ENCODE results near the gene BAZ2A.
A peak's percentile ranks its signal among the peaks of the same experiment; 100 is the strongest.
"Not testable (repeated sequence)": the region's sequence is repeated elsewhere in the genome, so short reads cannot be mapped to it uniquely, and the experiment has no call there.

The BAZ2A gene

GRCh38 chr12:56630180-56630632 is at the start of gene BAZ2A:
Gene BAZ2A (minus strand): TSS chr12:56630326. CDS start chr12:56617530, 12,796 bp downstream.
- peak; percentile 97 for DNase-seq (ENCODE audit: low spot score)

GRCh38 chr12:56678852-56679251 is 48.7 kb upstream of the BAZ2A start:
- DNase-seq (ENCODE audit: low spot score), result no peak

DNA sequence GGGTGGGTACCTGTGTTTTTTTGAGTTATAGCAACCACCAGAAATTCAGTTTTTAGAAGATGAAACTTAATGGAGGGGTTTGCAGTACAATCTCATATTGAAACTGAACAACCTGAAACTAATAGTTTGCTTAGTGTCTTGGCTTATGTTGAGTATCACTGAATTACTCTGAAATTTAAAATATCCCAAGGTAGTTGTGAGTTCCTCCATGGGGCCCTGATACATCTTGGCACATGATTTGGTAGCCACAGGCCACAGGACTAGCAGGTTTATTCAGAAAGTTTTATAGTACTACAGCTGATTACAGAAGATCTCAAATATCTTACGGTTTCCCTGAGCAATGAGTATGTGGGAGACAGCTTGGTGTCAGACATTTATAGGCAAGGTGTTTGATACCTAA is 47.6 kb upstream of the BAZ2A start:
- no peak for DNase-seq (ENCODE audit: low spot score)

GRCh38 chr12:56676851-56677580 is 46.9 kb upstream of the BAZ2A start:
- no peak for DNase-seq (ENCODE audit: low spot score)

GRCh38 chr12:56671608-56672007 is 41.5 kb upstream of the BAZ2A start:
- DNase-seq (ENCODE audit: low spot score), result no peak

DNA sequence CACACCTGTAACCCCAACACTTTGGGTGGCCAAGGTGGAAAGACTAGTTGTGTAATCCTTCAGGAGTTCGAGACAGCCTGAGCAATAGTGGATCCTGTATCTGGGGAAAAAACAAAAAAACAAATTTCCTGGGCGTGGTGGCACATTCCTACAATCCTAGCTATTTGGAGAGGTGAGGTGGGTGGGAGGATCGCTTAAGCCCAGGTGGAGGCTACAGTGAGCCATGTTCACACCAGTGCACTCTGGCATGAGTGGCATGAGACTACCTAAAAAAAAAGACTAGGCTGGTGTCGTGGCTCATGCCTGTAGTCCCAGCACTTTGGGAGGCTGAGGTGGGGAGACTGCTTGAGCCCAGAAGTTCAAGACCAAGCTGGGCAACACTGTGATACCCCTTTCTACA is 40.7 kb upstream of the BAZ2A start:
- no peak for DNase-seq (ENCODE audit: low spot score)

GRCh38 chr12:56668197-56668457 is 38.0 kb upstream of the BAZ2A start:
- DNase-seq (ENCODE audit: low spot score), result no peak

GRCh38 chr12:56661979-56662638 is 32.0 kb upstream of the BAZ2A start:
- DNase-seq (ENCODE audit: low spot score), result no peak

DNA sequence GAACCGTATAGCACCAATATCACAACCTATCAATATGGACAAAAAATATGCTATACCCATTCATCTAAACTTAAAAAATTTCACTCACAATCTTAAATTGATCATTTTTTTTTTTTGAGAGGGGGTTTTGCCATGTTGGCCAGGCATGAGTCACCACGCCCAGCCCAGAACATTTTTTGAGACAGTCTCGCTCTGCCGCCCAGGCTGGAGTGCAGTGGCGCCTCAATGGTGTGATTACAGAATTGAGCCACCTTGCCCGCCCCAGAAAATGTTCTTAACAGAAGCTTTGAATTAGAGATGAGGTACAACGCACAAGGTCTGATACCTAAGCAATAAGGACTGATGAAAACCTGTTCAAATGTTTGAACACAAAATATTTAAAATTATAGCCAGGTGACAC is 31.4 kb upstream of the BAZ2A start:
- DNase-seq (ENCODE audit: low spot score), result no peak

GRCh38 chr12:56658921-56659320 is 28.8 kb upstream of the BAZ2A start:
- DNase-seq (ENCODE audit: low spot score), result no peak

DNA sequence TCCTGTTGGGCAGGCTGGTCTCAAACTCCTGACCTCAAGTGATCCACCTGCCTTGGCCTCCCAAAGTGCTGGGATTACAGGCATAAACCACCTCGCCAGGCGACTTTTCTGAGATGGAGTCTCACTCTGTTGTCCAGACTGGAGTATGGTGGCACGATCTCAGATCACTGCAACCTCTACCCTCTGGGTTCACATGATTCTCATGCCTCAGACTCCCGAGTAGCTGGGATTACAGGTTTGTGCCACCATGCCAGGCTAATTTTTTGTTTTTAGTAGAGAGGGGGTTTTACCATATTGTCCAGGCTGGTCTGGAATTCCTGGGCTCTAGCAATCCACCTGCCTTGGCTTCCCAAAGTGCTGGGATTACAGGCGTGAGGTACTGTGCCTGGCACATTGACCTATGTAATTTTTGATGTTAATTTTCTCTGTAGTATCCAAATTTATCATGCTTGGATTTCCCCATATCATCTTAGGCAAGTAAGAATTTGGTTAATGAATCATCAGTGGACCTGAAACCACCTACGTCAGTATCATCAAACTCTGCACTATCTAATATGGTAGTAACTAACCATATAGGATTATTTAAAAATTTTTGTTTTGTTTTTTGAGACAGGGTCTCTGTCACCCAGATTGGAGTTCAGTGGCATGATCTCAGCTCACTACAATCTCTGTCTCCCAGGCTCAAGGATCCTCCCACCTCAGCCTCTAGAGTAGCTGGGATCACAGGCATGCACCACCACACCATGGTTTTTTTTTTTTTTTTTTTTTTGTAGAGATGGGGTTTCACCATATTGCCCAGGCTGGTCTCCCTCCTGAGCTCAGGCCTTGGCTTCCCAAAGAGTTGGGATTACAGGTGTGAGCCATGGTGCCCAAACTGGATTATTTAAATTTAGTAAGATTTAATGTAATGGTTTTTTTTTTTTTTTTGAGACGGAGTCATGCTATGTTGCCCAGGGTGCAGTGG is 27.6 kb upstream of the BAZ2A start:
- DNase-seq (ENCODE audit: low spot score), result no peak

GRCh38 chr12:56653781-56654180 is 23.7 kb upstream of the BAZ2A start:
- DNase-seq (ENCODE audit: low spot score), result not testable (repeated sequence)

DNA sequence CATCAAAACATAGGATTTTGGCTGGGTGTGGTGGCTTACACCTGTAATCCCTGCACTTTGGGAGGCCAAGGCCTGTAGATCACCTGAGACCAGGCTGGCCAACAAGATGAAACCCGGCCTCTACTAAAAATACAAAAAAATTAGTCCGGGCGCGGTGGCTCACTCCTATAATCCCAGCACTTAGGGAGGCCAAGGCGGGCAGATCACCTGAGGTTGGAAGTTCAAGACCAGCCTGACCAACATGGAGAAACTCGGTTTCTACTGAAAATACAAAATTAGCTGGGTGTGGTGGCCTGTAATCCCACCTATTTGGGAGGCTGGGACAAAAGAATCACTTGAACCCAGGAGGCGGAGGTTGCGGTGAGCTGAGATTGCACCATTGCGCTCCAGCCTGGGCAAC is 17.9 kb upstream of the BAZ2A start:
- DNase-seq (ENCODE audit: low spot score), result not testable (repeated sequence)

DNA sequence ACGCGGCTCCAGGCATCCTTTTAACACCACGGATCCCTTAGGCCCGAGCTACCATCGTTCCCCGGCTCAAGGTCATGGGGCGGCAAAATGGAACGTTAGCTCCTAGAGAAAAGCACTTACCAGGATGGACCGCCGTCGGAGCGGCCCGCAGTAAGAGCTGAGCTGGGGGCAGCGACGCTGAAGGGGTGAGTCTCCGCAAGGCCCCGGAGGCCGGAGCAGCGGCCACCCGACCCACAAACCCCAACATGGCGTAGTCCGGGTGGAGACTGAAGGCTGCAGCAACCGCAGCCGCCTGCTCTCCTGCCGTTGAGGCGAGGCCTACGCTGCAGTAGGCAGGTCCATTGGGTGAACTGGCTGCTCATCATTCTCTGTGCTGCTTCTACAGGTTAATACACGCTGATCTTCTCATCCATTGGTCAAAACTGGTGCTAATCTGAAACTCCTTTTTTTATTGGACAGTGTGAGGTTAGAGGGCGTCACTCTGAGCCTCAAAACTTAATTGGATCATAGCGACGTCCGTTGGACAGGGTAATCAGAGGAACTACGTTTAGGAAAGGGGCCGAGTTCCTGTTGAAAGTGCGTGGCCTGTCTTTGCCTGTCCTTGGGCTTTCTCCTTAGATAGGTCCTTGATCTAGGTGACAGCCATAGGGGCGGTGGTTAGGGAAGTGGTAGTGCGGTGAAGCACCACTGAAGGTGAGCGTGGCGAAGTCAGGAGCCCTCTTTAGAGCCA is 15.8 kb upstream of the BAZ2A start, which contains the start of gene ATP5F1B:
Gene ATP5F1B, minus strand, starts transcription at position 268 of the 730 bp plus-strand sequence. Its CDS starts 21 bp downstream, at position 247.
- peak; percentile 98 for DNase-seq (ENCODE audit: low spot score)

- DNase-seq (ENCODE audit: low spot score), result no peak
Observed at GRCh38 chr12:56645201-56645716, 15.1 kb upstream of the BAZ2A start.

DNA sequence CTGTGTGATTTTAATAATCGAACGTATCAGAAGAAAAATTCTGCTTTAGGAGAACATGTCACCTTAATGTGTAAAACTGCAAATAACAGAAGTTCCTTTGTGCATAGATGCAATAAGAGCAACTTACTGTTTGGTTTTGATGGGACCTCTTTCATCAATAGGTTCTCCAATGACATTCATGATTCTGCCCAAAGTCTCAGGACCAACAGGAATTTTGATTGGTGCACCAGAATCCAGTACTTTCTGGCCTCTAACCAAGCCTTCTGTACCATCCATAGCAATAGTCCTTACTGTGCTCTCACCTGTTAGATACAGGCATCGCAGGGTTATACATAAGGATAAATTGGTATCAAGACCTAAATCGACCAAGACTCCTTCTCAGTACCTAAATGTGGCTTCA is 14.5 kb upstream of the BAZ2A start:
- DNase-seq (ENCODE audit: low spot score), result no peak

DNA sequence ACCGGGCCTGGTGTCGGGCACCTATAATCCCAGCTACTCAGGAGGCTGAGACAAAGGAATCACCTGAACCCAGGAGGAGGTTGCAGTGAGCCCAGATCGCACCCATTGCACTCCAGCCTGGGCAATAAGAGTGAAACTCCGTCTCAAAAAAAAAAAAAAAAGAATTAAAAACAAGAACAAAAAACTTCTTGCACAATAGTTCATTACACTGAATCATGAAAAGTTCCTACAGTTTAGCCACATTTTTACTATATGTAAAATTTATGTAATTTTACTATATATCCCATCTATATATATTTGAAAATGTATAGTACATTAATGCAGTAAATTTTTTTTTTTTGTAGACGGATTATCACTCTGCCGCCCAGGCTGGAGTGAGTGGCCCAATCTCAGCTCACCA is 11.1 kb upstream of the BAZ2A start:
- no peak for DNase-seq (ENCODE audit: low spot score)

GRCh38 chr12:56637621-56638020 is 7.5 kb upstream of the BAZ2A start:
- no peak for DNase-seq (ENCODE audit: low spot score)

DNA sequence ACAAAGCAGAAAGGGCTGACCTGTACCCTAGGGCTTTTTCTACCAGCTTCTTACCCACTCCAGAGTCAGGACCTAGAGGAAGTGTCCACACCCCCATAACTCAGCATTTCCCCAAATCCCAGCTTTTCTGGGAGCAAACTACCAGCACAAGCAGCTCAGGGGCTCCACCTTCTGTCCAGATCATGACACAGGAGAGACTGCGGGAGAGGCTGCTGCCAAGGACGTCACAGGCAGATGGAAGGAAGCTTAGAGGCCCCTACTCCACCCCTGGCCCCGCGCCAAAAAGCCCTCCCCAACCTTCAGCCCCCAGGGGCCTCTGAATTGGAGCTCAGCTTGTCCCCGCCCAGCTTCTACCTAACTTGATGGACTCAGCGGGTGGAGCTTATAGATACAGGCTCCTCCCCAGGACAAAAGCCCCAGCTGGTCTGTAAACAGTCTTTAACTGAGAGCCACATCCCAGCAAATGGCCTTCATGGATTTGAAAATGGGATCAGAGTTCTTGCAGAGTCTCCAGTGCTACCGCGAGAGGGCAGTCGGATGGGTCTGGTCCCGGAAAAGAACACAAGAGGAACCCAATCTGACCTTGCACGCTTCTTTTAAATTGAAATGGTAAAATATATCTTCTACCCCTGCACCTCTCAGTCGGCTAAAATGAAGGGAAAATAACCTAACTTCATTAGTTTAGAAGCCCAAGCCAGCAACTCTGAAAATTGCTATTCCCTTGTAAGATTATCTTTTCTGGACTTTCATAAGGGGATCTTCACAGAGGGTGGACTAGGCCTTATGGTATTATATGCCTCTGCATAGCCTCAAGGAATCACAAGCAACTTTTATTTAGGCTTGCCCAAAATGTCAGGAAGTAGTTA is 6.8 kb upstream of the BAZ2A start:
- DNase-seq (ENCODE audit: low spot score), result peak; percentile 90

DNA sequence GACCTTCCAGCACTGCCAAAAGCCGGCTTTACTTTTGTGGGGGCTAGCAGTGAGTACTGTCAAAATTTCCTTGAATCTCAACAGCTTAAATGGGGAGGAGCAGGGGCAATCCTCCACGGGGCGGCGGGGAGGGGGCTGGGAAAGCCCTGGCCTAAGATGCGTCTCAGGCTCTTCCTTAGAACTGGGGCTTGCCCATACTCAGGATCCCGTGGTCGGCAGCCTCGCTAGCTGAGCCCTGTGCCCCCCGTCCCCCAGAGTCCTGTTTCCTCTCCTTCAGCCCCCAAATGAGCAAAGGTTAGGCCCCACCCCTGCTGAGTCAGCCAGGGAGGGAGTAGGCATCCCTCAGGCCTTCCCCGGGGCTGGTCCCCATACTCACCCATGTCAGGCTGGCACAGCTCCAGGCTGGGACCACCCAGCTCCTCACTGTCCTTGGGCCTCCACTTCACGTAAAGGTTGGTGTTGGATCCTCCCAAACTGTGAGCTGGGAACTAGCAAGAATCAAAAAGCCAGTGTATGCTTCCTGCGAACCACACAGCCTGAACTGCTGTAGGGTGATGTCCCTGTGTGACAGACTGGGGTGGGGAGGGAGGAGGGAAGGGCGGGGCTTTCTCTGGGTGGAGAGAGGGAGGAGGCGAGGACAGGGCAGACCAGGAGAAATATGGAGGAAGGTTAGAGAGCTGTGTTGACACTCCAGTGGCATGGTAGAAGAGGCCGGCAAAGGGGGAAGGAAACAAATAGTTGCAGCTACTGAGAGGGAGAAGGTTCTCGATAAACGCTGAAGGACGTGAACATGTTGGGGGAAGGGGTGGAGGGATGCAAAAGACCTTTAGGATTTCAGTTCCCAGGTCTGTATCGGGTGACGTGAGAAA is 5.9 kb upstream of the BAZ2A start:
- peak; percentile 68 for DNase-seq (ENCODE audit: low spot score)
